Measurements from ENCODE around the gene COL9A3.

COL9A3 gene

GRCh38 chr20:62860391-62860923 lies 43.6 kb downstream of the COL9A3 start:
- DNase-seq = no peak

- DNase-seq = no peak
Observed at GRCh38 chr20:62860924-62861691, 44.3 kb downstream of the COL9A3 start.

GRCh38 chr20:62861726-62862336 lies 45.0 kb downstream of the COL9A3 start, which contains the start of gene TCFL5:
Gene TCFL5, minus strand, starts transcription at chr20:62861822. Its CDS starts 152 bp downstream, at chr20:62861670.
- peak; percentile 45 for DNase-seq

DNA sequence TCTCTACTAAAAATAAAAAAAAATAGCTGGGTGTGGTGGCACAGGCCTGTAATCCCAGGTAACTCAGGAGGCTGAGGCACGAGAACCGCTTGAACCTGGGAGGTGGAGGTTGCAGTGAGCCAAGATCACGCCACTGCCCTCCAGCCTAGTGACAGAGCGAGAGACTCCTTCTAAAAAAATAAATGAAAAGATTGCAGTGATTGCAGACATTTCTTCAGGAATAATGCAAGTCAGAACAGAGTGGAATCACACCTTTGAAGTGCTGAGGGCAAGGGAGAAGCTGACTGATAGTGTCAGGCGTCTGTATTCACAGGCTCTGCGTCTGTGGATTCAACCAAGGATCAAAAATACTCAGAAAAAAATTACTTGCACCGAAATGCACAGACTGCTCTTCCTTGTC lies 47.4 kb downstream of the COL9A3 start:
- DNase-seq = no peak

GRCh38 chr20:62872184-62872847 lies 55.5 kb downstream of the COL9A3 start:
- no peak for DNase-seq

DNA sequence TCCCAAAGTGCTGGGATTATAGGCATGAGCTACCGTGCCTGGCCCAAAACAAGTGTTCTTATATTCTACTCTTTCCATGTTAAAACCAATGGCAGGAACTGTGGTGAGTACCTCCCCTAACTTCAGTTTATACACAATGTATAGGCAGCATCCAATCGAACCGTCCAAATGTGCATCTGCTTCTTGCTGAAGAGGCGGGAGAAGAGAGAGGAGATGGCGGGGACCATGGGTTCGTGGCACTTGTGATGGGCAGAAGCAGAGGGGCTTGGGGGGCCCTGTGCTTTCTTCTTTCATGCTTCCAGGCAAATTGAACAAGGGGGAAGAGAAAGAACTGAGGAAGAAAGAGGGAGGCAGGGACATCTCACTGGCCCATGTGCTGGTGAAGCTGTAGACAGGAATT lies 56.0 kb downstream of the COL9A3 start:
- DNase-seq = no peak

DNA sequence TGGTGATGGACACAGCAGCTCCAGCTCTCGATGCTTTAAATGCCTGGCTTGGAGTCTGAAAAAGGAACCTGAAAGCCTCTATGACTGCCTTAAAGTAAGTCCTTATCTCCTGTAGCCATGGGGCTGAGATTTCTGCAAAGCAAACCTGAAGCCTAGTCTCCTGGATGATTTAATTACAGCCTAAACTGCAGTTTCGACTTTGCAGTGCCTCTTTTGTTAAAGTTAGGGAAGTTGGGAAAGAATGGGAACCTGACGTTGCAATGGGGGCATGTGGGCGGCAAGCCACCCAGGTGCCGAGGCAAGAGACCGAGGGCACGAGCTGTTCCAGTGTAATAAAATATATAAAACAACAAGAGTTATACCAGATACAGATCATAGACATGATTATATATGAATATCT lies 56.4 kb downstream of the COL9A3 start:
- DNase-seq = no peak

GRCh38 chr20:62873681-62874031 lies 56.8 kb downstream of the COL9A3 start:
- DNase-seq = peak; percentile 14

DNA sequence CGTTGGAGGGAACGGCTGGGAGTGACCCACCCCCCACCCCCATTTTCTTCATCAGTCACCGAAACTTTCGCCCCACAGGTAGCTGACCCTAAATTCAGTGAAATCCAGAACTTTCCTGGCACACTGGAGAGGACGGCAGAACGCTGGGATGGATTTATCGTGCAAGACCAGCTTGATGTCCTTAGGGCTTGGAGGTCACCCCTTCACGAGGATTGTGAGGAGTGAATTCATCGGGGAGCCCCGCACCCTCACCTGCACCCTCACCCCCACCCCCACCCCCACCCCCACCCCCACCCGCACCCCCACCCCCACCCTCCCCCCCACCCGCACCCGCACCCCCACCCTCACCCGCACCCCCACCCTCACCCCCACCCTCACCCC lies 58.1 kb downstream of the COL9A3 start:
- DNase-seq = no peak

DNA sequence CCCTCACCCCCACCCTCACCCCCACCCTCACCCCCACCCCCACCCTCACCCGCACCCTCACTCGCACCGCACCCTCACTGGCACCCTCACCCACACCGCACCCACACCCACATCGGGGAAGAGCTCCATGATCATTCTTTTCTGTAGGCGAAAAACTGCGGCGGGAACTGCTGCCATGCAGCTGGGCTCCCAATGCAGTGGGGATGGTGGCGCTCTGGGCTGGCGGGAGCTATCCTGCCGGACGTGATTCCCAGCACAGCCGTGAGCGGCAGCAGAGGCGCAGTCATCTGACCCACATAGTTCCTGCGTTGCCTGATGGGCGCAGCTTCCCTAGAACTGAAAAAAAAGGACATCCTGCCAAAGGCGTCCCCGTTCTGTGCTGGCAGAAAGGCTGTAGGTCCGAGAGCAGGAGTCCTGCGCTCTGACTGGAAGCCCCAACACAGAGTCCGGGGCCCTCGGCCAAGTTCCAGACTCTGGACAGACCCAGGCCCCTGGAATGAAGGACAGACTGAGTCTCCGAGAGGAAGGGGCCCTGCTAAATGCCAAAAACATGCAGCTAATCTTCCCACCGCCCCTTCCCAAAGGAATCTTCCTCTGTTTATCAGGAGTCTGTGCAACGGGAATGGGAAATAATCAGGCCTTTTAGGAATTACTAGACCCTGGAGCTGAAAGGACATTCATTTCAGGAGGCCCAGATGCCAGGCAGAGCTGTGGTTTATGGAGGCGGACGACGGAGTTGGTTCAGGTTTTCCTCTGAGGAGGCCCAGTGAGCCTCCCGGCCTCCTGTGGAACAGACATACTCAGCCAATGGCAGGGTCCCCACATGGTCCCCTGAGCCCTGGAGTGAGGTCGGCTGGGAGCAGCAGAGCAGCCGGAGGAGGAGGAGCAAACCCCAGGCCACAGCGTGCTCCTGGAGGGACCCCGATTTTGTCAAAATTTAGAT lies 58.8 kb downstream of the COL9A3 start:
- DNase-seq = no peak

DNA sequence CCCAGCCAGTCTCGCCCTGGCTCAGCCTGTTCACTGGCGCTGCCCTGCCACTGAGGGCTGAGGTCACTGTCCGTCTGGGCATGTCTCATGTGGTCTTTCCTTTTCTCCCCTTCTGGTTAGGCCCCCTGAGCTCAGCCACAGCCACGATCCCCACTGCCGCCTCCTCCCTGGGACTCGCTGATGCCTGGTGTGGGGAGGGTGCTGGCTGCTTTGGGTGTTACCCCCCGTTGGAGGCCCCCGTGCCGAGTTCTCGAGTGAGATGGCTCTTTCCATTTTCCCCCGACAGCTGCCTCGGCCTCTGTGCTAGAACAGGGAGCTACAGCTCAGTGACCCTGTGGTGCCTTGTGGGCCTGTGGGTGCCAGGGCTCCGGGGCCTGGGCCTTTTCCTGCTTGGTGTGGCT lies 59.7 kb downstream of the COL9A3 start:
- DNase-seq = no peak

- DNase-seq = no peak
Observed at GRCh38 chr20:62876902-62877816, 60.3 kb downstream of the COL9A3 start.

- no peak for DNase-seq
Observed at GRCh38 chr20:62878244-62879038, 61.6 kb downstream of the COL9A3 start.

- DNase-seq = no peak
Observed at GRCh38 chr20:62879275-62880146, 62.7 kb downstream of the COL9A3 start.

GRCh38 chr20:62880147-62880934 lies 63.5 kb downstream of the COL9A3 start:
- no peak for DNase-seq

- no peak for DNase-seq
Observed at GRCh38 chr20:62880935-62881661, 64.2 kb downstream of the COL9A3 start.

- no peak for DNase-seq
Observed at GRCh38 chr20:62881662-62882395, 65.0 kb downstream of the COL9A3 start.

Data from kidney glomerular epithelial cell (primary cell).